IPS DF 6.9 (cell line): Measurements from ENCODE around the gene SCN4A.
"Not testable (repeated sequence)": the region's sequence is repeated elsewhere in the genome, so short reads cannot be mapped to it uniquely, and the experiment has no call there.

Source experiments
- DNase-seq: peaks from one replicate; pipeline ENCODE4 v3.0.0-alpha.2; 2013; ENCODE audit warnings: low read depth, low spot score
- H3K27ac ChIP-seq: one replicate; pipeline ENCODE4 v1.5.1; 2013; ENCODE audit warnings: low read length, control low read depth
- H3K27me3 ChIP-seq: 2 replicates; pipeline ENCODE4 v1.6.1; 2013; ENCODE audit warnings: mild to moderate bottlenecking, low read length; ENCODE audit not compliant: control insufficient read depth, insufficient read depth
- H3K36me3 ChIP-seq: 2 replicates; pipeline ENCODE4 v1.6.1; 2013; ENCODE audit warnings: low read length; ENCODE audit not compliant: control insufficient read depth, insufficient read depth
- H3K4me1 ChIP-seq: 2 replicates; pipeline ENCODE4 v1.6.1; 2013; ENCODE audit warnings: low read length; ENCODE audit not compliant: control insufficient read depth, insufficient read depth
- H3K4me3 ChIP-seq: 2 replicates; pipeline ENCODE4 v1.5.1; 2013; ENCODE audit warnings: mild to moderate bottlenecking, low read length
- H3K9me3 ChIP-seq: 2 replicates; pipeline ENCODE4 v1.6.1; 2013; ENCODE audit warnings: low read length, inconsistent platforms; ENCODE audit not compliant: control insufficient read depth, insufficient read depth
- WGBS: extraction: QIAGEN DNeasy Blood & Tissue Kit; methylation state at CpG from one replicate; pipeline ENCODE4 v1.1.7; 2013; ENCODE audit warnings: mixed read lengths, missing lambda C conversion rate; ENCODE audit not compliant: insufficient read length, insufficient coverage; 5-methylcytosine and 5-hydroxymethylcytosine counted together

The SCN4A gene

DNA sequence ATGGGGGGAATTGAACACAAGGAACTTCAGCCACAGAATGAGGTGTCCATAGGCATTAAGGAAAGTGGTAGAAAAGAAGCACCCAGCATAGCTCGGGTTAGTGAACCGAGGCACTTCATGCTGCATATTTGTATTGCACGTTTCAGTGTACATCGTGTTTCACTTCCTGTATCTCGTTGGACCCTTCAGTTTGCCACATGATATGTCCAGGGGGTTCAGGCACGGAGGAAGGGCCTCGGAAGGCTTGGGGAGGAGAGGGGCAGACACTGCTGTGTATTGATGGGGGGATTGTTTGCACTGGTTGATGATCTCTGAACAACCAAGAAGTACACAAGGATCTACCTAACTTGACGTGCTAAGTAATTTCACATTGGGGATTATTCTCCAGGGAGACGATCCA, 50.3 kb downstream of the SCN4A start:
- DNase-seq, H3K36me3 ChIP-seq, H3K4me1 ChIP-seq, H3K9me3 ChIP-seq, H3K27ac ChIP-seq, H3K4me3 ChIP-seq, H3K27me3 ChIP-seq: not testable (repeated sequence)
- WGBS = no CpG with 5 or more reads among the region's 9 CpGs

DNA sequence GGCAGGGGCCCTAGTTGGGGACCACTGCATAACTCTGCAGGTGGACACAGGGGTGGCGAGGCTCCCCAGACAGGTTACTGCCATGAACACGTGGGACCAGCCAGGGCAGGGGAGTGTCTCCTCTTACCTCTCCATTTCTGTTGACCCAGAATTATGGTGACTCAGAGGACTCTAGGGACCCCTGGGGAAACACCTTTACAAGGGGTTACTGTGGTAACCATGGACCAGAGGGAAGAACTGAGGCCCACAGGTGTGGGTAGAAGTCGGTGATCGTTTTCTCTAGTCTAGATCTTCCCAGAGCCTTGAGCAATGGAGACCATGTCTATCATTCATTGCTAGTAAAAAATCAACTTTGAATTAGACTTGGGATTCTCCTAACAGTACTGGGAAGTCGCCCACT, 51.9 kb downstream of the SCN4A start:
- not testable (repeated sequence) for DNase-seq, H3K27me3 ChIP-seq, H3K9me3 ChIP-seq, H3K27ac ChIP-seq, H3K4me3 ChIP-seq, H3K4me1 ChIP-seq, H3K36me3 ChIP-seq
- no CpG with 5 or more reads among the region's 5 CpGs for WGBS

DNA sequence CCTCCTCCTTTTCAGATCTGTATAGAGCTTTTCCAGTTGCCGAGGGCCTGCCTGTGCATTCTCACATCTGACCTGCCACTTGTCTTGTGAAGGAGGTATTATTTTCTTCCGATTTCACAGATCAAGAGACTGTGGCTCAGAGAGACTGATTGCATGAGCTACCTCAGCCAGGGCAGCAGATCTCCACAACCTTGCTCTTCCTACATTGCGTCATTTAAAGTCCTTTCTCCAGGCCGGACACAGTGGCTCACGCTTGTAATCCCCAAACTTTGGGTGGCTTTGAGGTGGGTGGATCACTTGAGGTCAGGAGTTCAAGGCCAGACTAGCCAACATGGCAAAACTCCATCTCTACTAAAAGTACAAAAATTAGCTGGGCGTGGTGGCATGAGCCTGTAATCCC, 52.7 kb downstream of the SCN4A start:
- H3K4me3 ChIP-seq, H3K36me3 ChIP-seq, H3K27me3 ChIP-seq, H3K27ac ChIP-seq, H3K4me1 ChIP-seq, DNase-seq, H3K9me3 ChIP-seq: not testable (repeated sequence)
- no CpG with 5 or more reads among the region's 6 CpGs for WGBS

DNA sequence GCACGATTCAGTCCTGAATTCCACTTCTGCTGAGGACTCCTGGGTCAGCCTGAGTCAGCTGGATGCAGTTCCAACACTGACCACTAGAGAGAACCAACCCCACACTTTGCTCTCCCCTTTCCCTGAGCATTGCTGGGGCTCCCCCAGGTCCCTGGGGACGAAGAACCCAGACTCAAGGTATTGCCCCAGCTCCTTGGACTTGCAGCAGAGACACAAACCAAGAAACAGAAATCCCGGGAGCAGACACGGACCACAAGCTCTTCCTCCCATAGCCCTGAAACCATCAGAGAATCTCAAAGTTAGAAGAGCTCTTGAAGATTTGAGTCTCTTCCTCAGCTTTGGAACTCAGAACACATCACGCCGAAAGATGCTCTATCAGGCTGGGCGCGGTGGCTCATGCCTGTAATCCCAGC, 53.4 kb downstream of the SCN4A start:
- no peaks in the 10 kb centered on the region for H3K36me3 ChIP-seq
- WGBS = no CpG with 5 or more reads among the region's 8 CpGs
- H3K9me3 ChIP-seq = no peaks in the 10 kb centered on the region
- H3K4me1 ChIP-seq = no peaks in the 10 kb centered on the region
- DNase-seq = no peak
- no peak overlapping the region for H3K27ac ChIP-seq
- no peaks in the 10 kb centered on the region for H3K27me3 ChIP-seq
- H3K4me3 ChIP-seq = no peak overlapping the region

DNA sequence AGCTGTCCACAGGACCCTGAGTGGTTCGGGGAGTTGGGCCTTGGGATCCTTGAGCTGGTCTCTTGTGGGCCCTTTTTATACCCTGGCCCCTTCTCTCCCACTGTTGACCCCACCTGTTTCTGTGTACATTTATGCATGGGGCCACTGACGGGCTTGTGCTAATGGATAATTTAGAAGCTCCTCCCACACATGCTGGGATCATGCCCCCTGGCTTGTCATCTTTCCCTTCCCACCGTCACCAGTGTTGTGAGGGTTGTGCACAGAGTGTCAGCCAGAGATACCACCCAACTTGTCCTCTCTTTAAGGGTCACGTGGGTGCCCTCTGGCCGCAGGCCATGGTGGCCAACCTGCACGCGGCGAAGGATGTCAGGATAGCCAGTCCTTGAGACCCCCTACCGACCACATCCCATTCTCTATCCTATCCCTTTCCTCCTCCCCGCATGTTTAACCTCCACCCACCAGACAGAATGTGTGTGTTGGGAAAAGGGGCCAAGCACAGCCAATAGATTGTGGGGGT, 53.9 kb downstream of the SCN4A start, which contains the start of gene GH1:
GH1 (minus strand) TSS at position 51 of the 517 bp plus-strand sequence. CDS start 63 bp downstream, outside the sequence.
- H3K9me3 ChIP-seq, H3K27me3 ChIP-seq, H3K4me3 ChIP-seq, DNase-seq, H3K36me3 ChIP-seq, H3K4me1 ChIP-seq, H3K27ac ChIP-seq: not testable (repeated sequence)
- WGBS = no CpG with 5 or more reads among the region's 10 CpGs

DNA sequence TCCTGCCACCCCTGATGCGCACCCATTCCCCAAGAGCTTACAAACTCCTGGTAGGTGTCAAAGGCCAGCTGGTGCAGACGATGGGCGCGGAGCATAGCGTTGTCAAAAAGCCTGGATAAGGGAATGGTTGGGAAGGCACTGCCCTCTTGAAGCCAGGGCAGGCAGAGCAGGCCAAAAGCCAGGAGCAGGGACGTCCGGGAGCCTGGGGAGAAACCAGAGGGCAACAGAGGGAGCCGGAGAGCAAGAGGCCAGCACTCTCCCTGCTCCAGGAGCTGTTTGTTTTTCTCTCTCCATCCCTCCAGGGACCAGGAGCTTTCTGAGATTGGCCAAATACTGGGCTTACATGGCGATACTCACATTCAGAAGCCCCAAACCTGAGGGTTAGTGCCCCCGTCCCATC, 54.4 kb downstream of the SCN4A start:
- H3K9me3 ChIP-seq = no peaks in the 10 kb centered on the region
- H3K27me3 ChIP-seq = no peaks in the 10 kb centered on the region
- no CpG with 5 or more reads among the region's 10 CpGs for WGBS
- no peak overlapping the region for H3K27ac ChIP-seq
- H3K4me1 ChIP-seq = no peaks in the 10 kb centered on the region
- DNase-seq = no peak
- H3K36me3 ChIP-seq = no peaks in the 10 kb centered on the region
- no peak overlapping the region for H3K4me3 ChIP-seq

DNA sequence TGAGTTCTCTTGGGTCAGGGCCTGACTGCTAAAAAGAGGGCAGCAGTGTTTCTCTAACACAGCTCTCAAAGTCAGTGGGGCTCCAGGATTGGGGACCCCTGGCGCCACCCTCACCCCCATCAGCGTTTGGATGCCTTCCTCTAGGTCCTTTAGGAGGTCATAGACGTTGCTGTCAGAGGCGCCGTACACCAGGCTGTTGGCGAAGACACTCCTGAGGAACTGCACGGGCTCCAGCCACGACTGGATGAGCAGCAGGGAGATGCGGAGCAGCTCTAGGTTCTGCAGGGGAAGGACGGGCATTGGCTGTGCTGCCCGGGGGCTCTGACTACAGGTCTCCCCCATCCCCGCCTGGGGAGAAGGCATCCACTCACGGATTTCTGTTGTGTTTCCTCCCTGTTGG, 55.1 kb downstream of the SCN4A start:
- Histone ChIP-seq H3K4me3 (no peak overlapping the region), H3K9me3 (no peaks in the 10 kb centered on the region), H3K36me3 (no peaks in the 10 kb centered on the region), H3K27me3 (no peaks in the 10 kb centered on the region), H3K4me1 (no peaks in the 10 kb centered on the region), H3K27ac (no peak overlapping the region)
- no CpG with 5 or more reads among the region's 13 CpGs for WGBS
- no peak for DNase-seq

DNA sequence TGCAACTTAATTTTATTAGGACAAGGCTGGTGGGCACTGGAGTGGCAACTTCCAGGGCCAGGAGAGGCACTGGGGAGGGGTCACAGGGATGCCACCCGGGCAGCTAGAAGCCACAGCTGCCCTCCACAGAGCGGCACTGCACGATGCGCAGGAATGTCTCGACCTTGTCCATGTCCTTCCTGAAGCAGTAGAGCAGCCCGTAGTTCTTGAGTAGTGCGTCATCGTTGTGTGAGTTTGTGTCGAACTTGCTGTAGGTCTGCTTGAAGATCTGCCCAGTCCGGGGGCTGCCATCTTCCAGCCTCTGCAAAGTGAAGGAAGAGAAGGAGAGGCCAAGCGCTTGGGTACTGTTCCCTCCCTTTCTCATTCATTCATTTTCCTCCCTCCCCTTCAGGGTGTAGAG, 55.5 kb downstream of the SCN4A start:
- not testable (repeated sequence) for H3K27ac ChIP-seq, H3K36me3 ChIP-seq, H3K27me3 ChIP-seq, DNase-seq, H3K9me3 ChIP-seq, H3K4me3 ChIP-seq, H3K4me1 ChIP-seq
- no CpG with 5 or more reads among the region's 11 CpGs for WGBS

DNA sequence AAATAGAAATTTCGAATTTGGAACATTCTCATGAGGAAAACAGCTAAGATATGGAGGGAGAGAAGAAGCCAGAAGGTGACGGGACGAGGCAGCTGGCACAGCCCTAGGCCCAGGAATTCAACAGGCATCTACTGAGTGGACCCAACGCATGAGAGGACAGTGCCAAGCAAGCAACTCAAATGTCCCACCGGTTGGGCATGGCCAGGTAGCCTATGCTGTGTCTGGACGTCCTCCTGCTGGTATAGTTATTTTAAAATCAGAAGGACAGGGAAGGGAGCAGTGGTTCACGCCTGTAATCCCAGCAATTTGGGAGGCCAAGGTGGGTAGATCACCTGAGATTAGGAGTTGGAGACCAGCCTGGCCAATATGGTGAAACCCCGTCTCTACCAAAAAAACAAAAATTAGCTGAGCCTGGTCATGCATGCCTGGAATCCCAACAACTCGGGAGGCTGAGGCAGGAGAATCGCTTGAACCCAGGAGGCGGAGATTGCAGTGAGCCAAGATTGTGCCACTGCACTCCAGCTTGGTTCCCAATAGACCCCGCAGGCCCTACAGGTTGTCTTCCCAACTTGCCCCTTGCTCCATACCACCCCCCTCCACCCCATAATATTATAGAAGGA, 56.0 kb downstream of the SCN4A start:
- no peaks in the 10 kb centered on the region for H3K4me1 ChIP-seq
- H3K27ac ChIP-seq = no peak overlapping the region
- no CpG with 5 or more reads among the region's 12 CpGs for WGBS
- H3K36me3 ChIP-seq = no peaks in the 10 kb centered on the region
- H3K27me3 ChIP-seq = no peaks in the 10 kb centered on the region
- DNase-seq = no peak
- H3K4me3 ChIP-seq = no peak overlapping the region
- no peaks in the 10 kb centered on the region for H3K9me3 ChIP-seq

DNA sequence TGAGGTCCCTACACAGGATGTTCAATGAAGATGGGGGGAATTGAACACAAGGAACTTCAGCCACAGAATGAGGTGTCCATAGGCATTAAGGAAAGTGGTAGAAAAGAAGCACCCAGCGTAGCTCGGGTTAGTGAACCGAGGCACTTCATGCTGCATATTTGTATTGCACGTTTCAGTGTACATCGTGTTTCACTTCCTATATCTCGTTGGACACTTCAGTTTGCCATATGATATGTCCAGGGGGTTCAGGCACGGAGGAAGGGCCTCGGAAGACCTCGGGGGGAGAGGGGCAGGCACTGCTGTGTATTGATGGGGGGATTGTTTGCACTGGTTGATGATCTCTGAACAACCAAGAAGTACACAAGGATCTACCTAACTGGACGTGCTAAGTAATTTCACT, 57.0 kb downstream of the SCN4A start:
- H3K4me3 ChIP-seq, H3K9me3 ChIP-seq, H3K27ac ChIP-seq, H3K27me3 ChIP-seq, H3K36me3 ChIP-seq, H3K4me1 ChIP-seq, DNase-seq: not testable (repeated sequence)
- no CpG with 5 or more reads among the region's 10 CpGs for WGBS

DNA sequence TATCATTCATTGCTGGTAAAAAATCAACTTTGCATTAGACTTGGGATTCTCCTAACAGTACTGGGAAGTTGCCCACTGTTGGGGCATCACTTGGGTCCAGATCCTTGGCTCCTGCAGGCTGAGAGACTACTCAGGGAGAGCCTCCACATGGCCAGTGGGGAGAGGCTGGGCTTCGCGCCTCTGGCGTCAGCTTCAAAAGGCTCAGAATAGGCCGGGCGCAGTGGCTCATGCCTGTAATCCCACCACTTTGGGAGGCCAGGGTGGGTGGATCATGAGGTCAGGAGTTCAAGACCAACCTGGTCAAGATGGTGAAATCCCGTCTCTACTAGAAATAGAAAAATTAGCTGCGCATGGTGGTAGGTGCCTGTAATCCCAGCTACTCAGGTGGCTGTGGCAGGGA, 58.2 kb downstream of the SCN4A start:
- H3K27me3 ChIP-seq = no peaks in the 10 kb centered on the region
- no peak for DNase-seq
- H3K36me3 ChIP-seq = no peaks in the 10 kb centered on the region
- peaks cover 1% of the 10 kb centered on the region; the same call in 1 of the 2 replicates for H3K4me1 ChIP-seq
- no peaks in the 10 kb centered on the region for H3K9me3 ChIP-seq
- no CpG with 5 or more reads among the region's 7 CpGs for WGBS
- H3K4me3 ChIP-seq = no peak overlapping the region
- H3K27ac ChIP-seq = no peak overlapping the region
